Right atrium auricular region (tissue), 2 donors: Measurements from ENCODE around the gene DEPP1. TPM values are rescaled to one million over a fixed set of nuclear protein-coding genes. Genes with fewer than 3 reads are reported as not detected.

Experiments used
- DNase-seq: peaks from one replicate; pipeline ENCODE4 v3.0.0-alpha.2; 2019; ENCODE audit warnings: low spot score
- H3K27ac ChIP-seq, 2 donors: fragments of 200-600 bp; sonication (generic); 1 replicate in 1 of 2; 2 replicates in 1 of 2; pipeline ENCODE4 v1.5.1; 2016 to 2019
- H3K27me3 ChIP-seq, 2 donors: fragments of 200-600 bp; sonication (generic); one replicate each; pipeline versions ENCODE4 v1.5.1 to v1.6.0; 2017 to 2019
- H3K36me3 ChIP-seq: fragments of 200-600 bp; sonication (generic); one replicate; pipeline ENCODE4 v1.5.1; 2016
- H3K4me1 ChIP-seq, 2 donors: fragments of 200-600 bp; sonication (generic); one replicate each; pipeline versions ENCODE4 v1.5.1 to v1.6.0; 2017 to 2019
- H3K4me3 ChIP-seq, 2 donors: fragments of 200-600 bp; sonication (generic); 1 replicate in 1 of 2; 2 replicates in 1 of 2; pipeline ENCODE4 v1.5.1; 2017 to 2019; ENCODE audit warnings: mild to moderate bottlenecking in 1 of 2, moderate library complexity in 1 of 2
- H3K9me3 ChIP-seq, 2 donors: fragments of 200-600 bp; sonication (generic); one replicate each; pipeline ENCODE4 v1.5.1; 2019
- CTCF ChIP-seq, 2 donors: fragments of 200-600 bp; sonication (generic); IDR thresholded peaks; one replicate each; pipeline ENCODE4 v1.5.1; 2019; ENCODE audit warnings: antibody characterized with exemption in 2 of 2
- total RNA-seq, 2 donors: library from RNA; depleted of rRNA; stranded (reverse); fragments of >200 nt; gene quantifications; one replicate each; pipeline ENCODE4 v1.1.0, GENCODE V29; 2016

Gene DEPP1
- total RNA-seq, 2 donors from 2014 or later = 68.8 to 143 TPM

- TF ChIP-seq CTCF (IDR thresholded peaks at IDR 0.05) = no peak
- Histone ChIP-seq H3K4me3 (peak overlapping the region; percentile 60 to 65), H3K36me3 (peaks cover 30% of the 10 kb centered on the region), H3K27me3 (no peaks in the 10 kb centered on the region), H3K27ac (peak overlapping the region; percentile 91 to 96), H3K9me3 (no peaks in the 10 kb centered on the region), H3K4me1 (peaks cover 0 to 100% of the 10 kb centered on the region in 2 donors)
- DNase-seq = no peak
Observed at GRCh38 chr10:44976352-44977198, 2.0 kb downstream of the DEPP1 start.

- peaks cover 39% of the 10 kb centered on the region for H3K36me3 ChIP-seq
- TF ChIP-seq CTCF (IDR thresholded peaks at IDR 0.05) = no peak
- H3K4me1 ChIP-seq = peaks cover 0 to 93% of the 10 kb centered on the region in 2 donors
- peak overlapping the region; percentile 25 to 65 for H3K4me3 ChIP-seq
- H3K9me3 ChIP-seq = no peaks in the 10 kb centered on the region
- DNase-seq = no peak
- no peaks in the 10 kb centered on the region for H3K27me3 ChIP-seq
- peak overlapping the region; percentile 91 to 96 for H3K27ac ChIP-seq
Observed at GRCh38 chr10:44975431-44976331, 2.9 kb downstream of the DEPP1 start.

- TF ChIP-seq CTCF (IDR thresholded peaks at IDR 0.05) = peak; percentile 99
- H3K4me1 ChIP-seq = peaks cover 0 to 90% of the 10 kb centered on the region in 2 donors
- no peaks in the 10 kb centered on the region for H3K27me3 ChIP-seq
- H3K36me3 ChIP-seq = peaks cover 48% of the 10 kb centered on the region
- peak; percentile 87 for DNase-seq
- H3K4me3 ChIP-seq = peak overlapping the region; percentile 25 to 65
- peak overlapping the region; percentile 91 to 96 for H3K27ac ChIP-seq
- no peaks in the 10 kb centered on the region for H3K9me3 ChIP-seq
Observed at GRCh38 chr10:44974628-44975430, 3.8 kb downstream of the DEPP1 start.

GRCh38 chr10:44974082-44974627 is 4.5 kb downstream of the DEPP1 start:
- Histone ChIP-seq H3K4me3 (peak overlapping the region; percentile 16 to 65), H3K27me3 (no peaks in the 10 kb centered on the region), H3K27ac (peak overlapping the region; percentile 91 to 96), H3K9me3 (no peaks in the 10 kb centered on the region), H3K36me3 (peaks cover 52% of the 10 kb centered on the region), H3K4me1 (peaks cover 0 to 90% of the 10 kb centered on the region in 2 donors)
- no peak for TF ChIP-seq CTCF (IDR thresholded peaks at IDR 0.05)
- DNase-seq = no peak
